GM12878 (cell line): ENCODE results near the gene UVRAG. TPM values are rescaled to one million over a fixed set of nuclear protein-coding genes. Genes with fewer than 3 reads are reported as not detected.

Experiments used
- ATAC-seq: fragments of 200-7000 bp; cut with Tn5 transposase; 3 replicates; pipeline ENCODE4 v1.9.1; 2020; ENCODE audit warnings: mild to moderate bottlenecking, moderate library complexity
- BruUV-seq: library from RNA; stranded (reverse); fragments of 400-500 nt; replicated peaks from 2 replicates; lab custom pipeline; 2021; lab: Mats Ljungman, UMichigan
- CTCF ChIA-PET: fragments of 300-600 bp; sonication (Branson Sonifier 250); formaldehyde crosslinking; extraction: SDS; loops from one replicate; lab custom pipeline; 2021; ENCODE audit warnings: inconsistent platforms; lab: Yijun Ruan, JAX
- POLR2A ChIA-PET: fragments of 350-600 bp; formaldehyde crosslinking; extraction: SDS; loops from one replicate; lab custom pipeline; 2021; ENCODE audit warnings: inconsistent platforms; lab: Charles Lee
- RAD21 ChIA-PET: fragments of 300-600 bp; sonication (Branson Sonifier 250); formaldehyde crosslinking; loops from one replicate; lab custom pipeline; 2023; ENCODE audit warnings: antibody characterized with exemption; ENCODE audit not compliant: unreplicated experiment; lab: Charles Lee
- SMC1A ChIA-PET: fragments of 300-600 bp; sonication (Branson Sonifier 250); formaldehyde crosslinking; loops from one replicate; lab custom pipeline; 2023; ENCODE audit not compliant: unreplicated experiment, uncharacterized antibody; lab: Charles Lee
- DNase-seq: peaks from one replicate; pipeline ENCODE4 v3.0.0-alpha.2; 2011; ENCODE audit warnings: low read depth, low spot score
- FAIRE-seq: peaks from 3 replicates; lab custom pipeline; 2011; peaks lifted over from hg19 to GRCh38; lab: Jason Lieb, UNC
- H2AFZ ChIP-seq: 2 replicates; pipeline ENCODE4 v1.6.0; 2011; ENCODE audit warnings: low read depth, low read length, control low read depth; ENCODE audit not compliant: control insufficient read depth
- H3K27ac ChIP-seq: 2 replicates; pipeline ENCODE4 v1.5.1; 2011; ENCODE audit warnings: control low read depth; ENCODE audit not compliant: control insufficient read depth, insufficient read depth
- H3K27me3 ChIP-seq, 2 experiments: replicated peaks in 1 of 2; 2 replicates each; pipeline versions ENCODE4 v1.6.0 to v1.6.1; 2011; ENCODE audit warnings: low read length in 1 of 2; ENCODE audit not compliant: control insufficient read depth in 2 of 2, insufficient read depth in 2 of 2
- H3K36me3 ChIP-seq, 2 experiments: 2 replicates each; pipeline ENCODE4 v1.5.1; 2011; ENCODE audit warnings: low read length in 1 of 2; ENCODE audit not compliant: control insufficient read depth in 2 of 2, insufficient read depth in 2 of 2
- H3K4me1 ChIP-seq: 2 replicates; pipeline ENCODE4 v1.6.1; 2011; ENCODE audit warnings: mild to moderate bottlenecking, low read length, moderate library complexity, mixed read lengths; ENCODE audit not compliant: control insufficient read depth, insufficient read depth
- H3K4me2 ChIP-seq: 2 replicates; pipeline ENCODE4 v1.6.0; 2011; ENCODE audit warnings: control low read depth; ENCODE audit not compliant: control insufficient read depth, insufficient read depth
- H3K4me3 ChIP-seq: fragments of 200-600 bp; sonication (generic); 2 replicates; pipeline ENCODE4 v1.5.1; 2016
- H3K79me2 ChIP-seq: 2 replicates; pipeline ENCODE4 v1.6.0; 2011; ENCODE audit warnings: low read length; ENCODE audit not compliant: control insufficient read depth, insufficient read depth
- H3K9ac ChIP-seq: 2 replicates; pipeline ENCODE4 v1.8.0; 2011; ENCODE audit warnings: low read length, control low read depth, mixed read lengths; ENCODE audit not compliant: control insufficient read depth, insufficient read depth
- H3K9me3 ChIP-seq: replicated peaks from 3 replicates; pipeline ENCODE4 v1.5.1; 2011; ENCODE audit warnings: mild to moderate bottlenecking, low read length; ENCODE audit not compliant: control insufficient read depth, insufficient read depth
- H4K20me1 ChIP-seq: 2 replicates; pipeline ENCODE4 v1.6.0; 2011; ENCODE audit not compliant: control insufficient read depth, insufficient read depth
- CREM ChIP-seq: IDR thresholded peaks from 2 replicates; pipeline ENCODE4 v1.6.1; 2014; ENCODE audit warnings: antibody characterized with exemption, low read depth
- CTCF ChIP-seq, 3 experiments: IDR thresholded peaks in 2 of 3; conservative IDR thresholded peaks in 1 of 3; 2 replicates each; pipeline ENCODE4 v1.5.1; 2011; ENCODE audit warnings: low read depth in 3 of 3, low read length in 3 of 3, mild to moderate bottlenecking in 3 of 3, control low read depth in 2 of 3, moderate library complexity in 2 of 3, inconsistent platforms in 1 of 3, mixed read lengths in 1 of 3; ENCODE audit not compliant: control insufficient read depth in 2 of 3, insufficient read depth in 1 of 3; ENCODE audit errors: extremely low read depth in 1 of 3
- E2F4 ChIP-seq: IDR thresholded peaks from 2 replicates; pipeline ENCODE4 v1.6.1; 2012; ENCODE audit warnings: low read depth, low read length, improper control_type of control experiment
- HDAC2 ChIP-seq: fragments of 200-600 bp; sonication (generic); IDR thresholded peaks from 2 replicates; pipeline ENCODE4 v1.6.1; 2017
- IRF5 ChIP-seq: fragments of 450-650 bp; IDR thresholded peaks from 2 replicates; pipeline ENCODE4 v1.6.1; 2017; ENCODE audit warnings: borderline replicate concordance
- MEF2A ChIP-seq: IDR thresholded peaks from 2 replicates; pipeline ENCODE4 v1.6.1; 2011; ENCODE audit warnings: low read depth, mild to moderate bottlenecking, low read length, moderate library complexity; ENCODE audit not compliant: insufficient read depth
- NFYB ChIP-seq: IDR thresholded peaks from 2 replicates; pipeline ENCODE4 v1.6.1; 2011; ENCODE audit warnings: low read depth, mild to moderate bottlenecking, low read length, improper control_type of control experiment, moderate library complexity; ENCODE audit not compliant: insufficient read depth
- PML ChIP-seq: IDR thresholded peaks from 2 replicates; pipeline ENCODE4 v1.6.1; 2012; ENCODE audit warnings: low read length, inconsistent platforms
- REST ChIP-seq: IDR thresholded peaks from 2 replicates; pipeline ENCODE4 v1.6.1; 2012; ENCODE audit warnings: mild to moderate bottlenecking, low read depth, low read length
- STAT3 ChIP-seq: IDR thresholded peaks from 2 replicates; pipeline ENCODE4 v1.6.1; 2011; ENCODE audit warnings: low read depth, low read length, improper control_type of control experiment
- USF1 ChIP-seq: IDR thresholded peaks from 2 replicates; pipeline ENCODE4 v1.6.1; 2011; ENCODE audit warnings: borderline replicate concordance, low read depth, mild to moderate bottlenecking, moderate library complexity, mixed read lengths, low read length; ENCODE audit not compliant: insufficient read depth; ENCODE audit errors: extremely low read length
- ZNF384 ChIP-seq: IDR thresholded peaks from 2 replicates; pipeline ENCODE4 v1.6.1; 2012; ENCODE audit warnings: low read depth, mild to moderate bottlenecking, low read length, improper control_type of control experiment, borderline replicate concordance
- WGBS: methylation state at CpG from one replicate; pipeline ENCODE4 v1.1.6; 2016; ENCODE audit warnings: low lambda C conversion rate; ENCODE audit not compliant: insufficient replicate concordance, insufficient coverage; ENCODE audit errors: missing lambda C conversion rate; 5-methylcytosine and 5-hydroxymethylcytosine counted together
- in situ Hi-C: fragments of 300-500 bp; cut with MboI; formaldehyde crosslinking; loops from 9 replicates; pipeline ENCODE4 v1.14.3; 2018; ENCODE audit warnings: mixed read lengths
- intact Hi-C: fragments of 100-400 bp; cut with micrococcal nuclease; formaldehyde crosslinking; loops from one replicate; pipeline ENCODE4 v1.14.2; 2022; ENCODE audit not compliant: unreplicated experiment
- polyA plus RNA-seq, 11 experiments: library from polyadenylated mRNA; depleted of rRNA in 4 of 11; unstranded in 6 of 11; stranded (reverse) in 5 of 11; fragments of >200 nt; fragmentation: Nextera tagmentation in 4 of 11; fragmentation: Illumina TruSeq in 1 of 11; extraction: Ambion mirVana in 4 of 11; extraction: Trizol in 1 of 11; gene quantifications; 1 replicate in 1 of 11; 2 replicates in 10 of 11; pipeline versions ENCODE4 v1.2.1 to v1.2.3, GENCODE V29; 2011 to 2016; ENCODE audit warnings: inconsistent platforms in 2 of 11, missing spikeins in 2 of 11, low read depth in 1 of 11
- total RNA-seq, 4 experiments: library from RNA; depleted of rRNA in 3 of 4; stranded (reverse); fragments of >200 nt in 3 of 4; fragmentation: Illumina TruSeq in 1 of 4; extraction: Trizol in 1 of 4; gene quantifications; 2 replicates each; pipeline versions ENCODE4 v1.2.1 to v1.2.3, GENCODE V29; 2013 to 2021

UVRAG gene
- total and polyA plus RNA-seq, 10 of the 15 experiments (the other 5 are each of a cell fraction or from before 2014, with no cell fraction given), result 7.0 to 43.4 (median 37.0) TPM

GRCh38 chr11:75902631-75903030 is 87.6 kb downstream of the UVRAG start (continued):
- no peak for TF ChIP-seq E2F4
- no peak for TF ChIP-seq PML
- TF ChIP-seq MEF2A, result no peak
- TF ChIP-seq, all 136 proteins: peak for 0

- no peak for DNase-seq
- TF ChIP-seq IRF5, result no peak
- TF ChIP-seq CREM, result no peak
- no peak for TF ChIP-seq STAT3
- TF ChIP-seq CTCF (IDR thresholded peaks at IDR 0.05 in 2 of 3, conservative IDR thresholded peaks at IDR 0.05 in 1 of 3; ENCODE audit: control insufficient read depth in 2 of 3, extremely low read depth in 1 of 3, insufficient read depth in 1 of 3, low read depth in 3 of 3, low read length in 3 of 3), result no peak
- no peak for TF ChIP-seq NFYB
- no peak for TF ChIP-seq USF1
- no peak for TF ChIP-seq REST
- no peak for TF ChIP-seq HDAC2
- no peak for TF ChIP-seq ZNF384
These were observed 88.3 kb downstream of the UVRAG start for GRCh38 chr11:75903276-75903675.

More at GRCh38 chr11:75903276-75903675, 88.3 kb downstream of the UVRAG start:
- intact Hi-C loops, result no loop called here
- Histone ChIP-seq H3K27ac (no peak overlapping the region), H3K4me2 (no peak overlapping the region), H3K9me3 (no peaks in the 10 kb centered on the region; the same call in 2 of the 3 replicates), H3K27me3 (no peaks in the 10 kb centered on the region), H3K4me3 (no peak overlapping the region), H2AFZ (no peak overlapping the region), H3K36me3 (peaks cover 2 to 6% of the 10 kb centered on the region in 2 experiments; a peak in 3 of 4 replicates), H3K9ac (no peak overlapping the region), H3K4me1 (peaks cover 19% of the 10 kb centered on the region), H4K20me1 (no peaks in the 10 kb centered on the region; the same call in 1 of the 2 replicates), H3K79me2 (peaks cover 36% of the 10 kb centered on the region)
- SMC1A ChIA-PET, result interaction anchor here (0.8 to 13.0 kb wide), 11 partner anchors 10 to 250 kb away, joined by 3 to 128 read pairs (median 4); no protein-coding TSS in a partner anchor
- CTCF ChIA-PET, result interaction anchor here (0.5 to 5.8 kb wide), 7 partner anchors 11 to 514 kb away, joined by 3 to 48 read pairs (median 3); no protein-coding TSS in a partner anchor
- RAD21 ChIA-PET, result interaction anchor here (1.0 to 2.2 kb wide), 4 partner anchors 11 to 249 kb away, joined by 3 to 11 read pairs (median 3); no protein-coding TSS in a partner anchor
- no TSS peak for BruUV-seq
- no peak for ATAC-seq
- no peak for FAIRE-seq
- in situ Hi-C loops, result loop anchor here (5.0 kb wide), 1 partner anchor 414 kb away; no protein-coding TSS in a partner anchor
- POLR2A ChIA-PET, result interaction anchor here (0.5 kb wide), 1 partner anchor 59 kb away, joined by 4 read pairs; no protein-coding TSS in a partner anchor
- WGBS, result 67% methylated on average over 2 of the region's 2 CpGs
